Neural cell (in vitro differentiated cells): Measurements from ENCODE around the gene MAP2.

Experiments
- CTCF ChIP-seq: fragments of 450-650 bp; IDR thresholded peaks from 2 replicates; pipeline ENCODE4 v1.5.1; 2014; ENCODE audit warnings: antibody characterized with exemption, mild to moderate bottlenecking, moderate library complexity; ENCODE audit not compliant: poor library complexity, severe bottlenecking
- EP300 ChIP-seq: fragments of 450-650 bp; conservative IDR thresholded peaks from 2 replicates; pipeline ENCODE4 v1.6.1; 2014; ENCODE audit warnings: antibody characterized with exemption, mild to moderate bottlenecking, moderate library complexity; ENCODE audit not compliant: poor library complexity, severe bottlenecking
- EZH2 ChIP-seq: fragments of 200-600, 300-800 bp; shearing (Covaris generic), sonication (generic); IDR thresholded peaks from 2 replicates; pipeline ENCODE4 v1.6.1; 2014; ENCODE audit warnings: antibody characterized with exemption, low read length, borderline replicate concordance, mild to moderate bottlenecking; ENCODE audit not compliant: insufficient read depth, poor library complexity, severe bottlenecking
- MXI1 ChIP-seq: fragments of 450-650 bp; conservative IDR thresholded peaks from 2 replicates; pipeline ENCODE4 v1.6.1; 2014; ENCODE audit warnings: antibody characterized with exemption, mild to moderate bottlenecking; ENCODE audit not compliant: poor library complexity, severe bottlenecking
- POLR2AphosphoS5 ChIP-seq: IDR thresholded peaks from 2 replicates; pipeline ENCODE4 v1.6.1; 2012
- RAD21 ChIP-seq: fragments of 450-650 bp; conservative IDR thresholded peaks from 2 replicates; pipeline ENCODE4 v1.6.1; 2014; ENCODE audit warnings: antibody characterized with exemption, mild to moderate bottlenecking, moderate library complexity
- TAF1 ChIP-seq: IDR thresholded peaks from 2 replicates; pipeline ENCODE4 v1.6.1; 2012; ENCODE audit warnings: low read depth

GRCh38 chr2:209762563-209762962 is 338.7 kb downstream of the MAP2 start:
- TF ChIP-seq TAF1 (no peak), CTCF (no peak), EZH2 (no peak), POLR2AphosphoS5 (no peak), EP300 (no peak), MXI1 (no peak), RAD21 (no peak)
